ENCODE measurements around the gene CFAP100.

Gene CFAP100

DNA sequence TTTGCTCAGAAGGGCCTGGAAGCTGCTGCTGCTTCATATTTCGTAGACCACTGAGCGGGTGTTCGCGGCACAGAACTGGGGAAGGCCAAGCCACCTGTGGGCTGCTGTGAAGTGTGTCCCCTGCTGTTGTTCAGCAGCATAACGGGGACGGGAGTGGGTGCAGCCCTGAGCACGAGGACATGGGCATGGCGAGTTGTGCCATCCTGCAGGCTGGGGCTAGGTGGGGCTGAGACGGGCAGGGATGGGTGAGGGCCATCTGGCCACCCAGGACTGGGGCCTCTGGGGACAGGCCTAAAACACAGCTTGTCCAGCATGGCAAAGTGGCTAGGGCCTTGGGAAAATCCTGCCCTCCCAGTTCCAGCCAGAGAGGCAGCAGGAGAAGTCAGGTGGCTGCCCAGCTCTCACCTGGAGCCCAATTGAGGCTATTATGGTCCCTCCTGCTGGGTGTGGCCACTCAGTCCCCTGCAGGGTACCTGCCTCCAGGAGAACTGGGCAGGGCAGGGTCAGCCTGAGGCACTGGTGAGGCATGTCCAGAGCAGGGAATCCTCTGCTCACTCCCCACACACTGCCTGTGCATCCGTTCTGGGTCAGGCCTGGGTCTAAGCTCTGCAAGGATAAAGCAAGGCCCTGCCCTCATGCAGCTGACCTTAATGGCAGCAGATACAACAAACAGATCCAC, 29.5 kb downstream of the CFAP100 start:
- DNase-seq, result no peak

DNA sequence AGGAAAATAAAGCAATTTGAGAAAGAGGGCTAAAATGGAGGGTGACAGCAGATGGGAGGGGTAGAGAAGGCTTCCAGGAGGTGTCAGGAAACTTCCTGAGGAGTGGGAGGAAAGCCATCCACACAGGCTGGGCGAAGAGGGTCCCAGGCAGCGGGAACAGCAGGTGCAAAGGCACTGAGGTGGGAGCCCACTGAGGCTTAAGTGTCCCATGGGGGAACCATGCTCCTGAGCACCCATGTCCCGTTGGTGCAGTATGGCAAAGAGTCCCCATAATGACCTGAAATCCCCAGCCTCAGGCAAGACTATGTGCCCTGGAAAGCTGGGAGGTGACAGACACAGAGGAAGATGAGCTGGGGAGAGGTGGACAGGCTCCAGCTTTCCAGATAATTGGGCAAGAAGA, 30.0 kb downstream of the CFAP100 start:
- no peak for DNase-seq

DNA sequence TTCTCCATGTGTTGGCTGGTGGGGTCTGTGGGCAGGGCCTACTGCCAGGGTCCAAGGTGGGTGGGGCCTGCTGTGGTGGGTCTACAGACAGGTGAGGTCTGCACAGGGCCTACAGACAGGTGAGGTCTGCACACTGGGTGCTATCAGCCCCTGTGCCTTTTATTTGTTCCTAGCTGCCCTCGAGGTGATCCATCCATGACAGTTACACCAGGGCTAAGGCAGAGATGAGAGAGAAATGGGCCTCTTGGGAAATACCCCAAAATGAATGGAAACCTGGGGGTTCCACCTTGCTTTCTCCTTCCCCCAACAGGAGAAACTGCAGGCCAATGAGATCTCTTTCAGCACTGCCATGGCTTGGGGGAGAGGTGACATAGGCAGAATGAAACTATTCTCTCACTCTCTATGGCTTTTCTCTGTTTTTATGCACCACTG, 36.4 kb downstream of the CFAP100 start:
- DNase-seq, result no peak

DNA sequence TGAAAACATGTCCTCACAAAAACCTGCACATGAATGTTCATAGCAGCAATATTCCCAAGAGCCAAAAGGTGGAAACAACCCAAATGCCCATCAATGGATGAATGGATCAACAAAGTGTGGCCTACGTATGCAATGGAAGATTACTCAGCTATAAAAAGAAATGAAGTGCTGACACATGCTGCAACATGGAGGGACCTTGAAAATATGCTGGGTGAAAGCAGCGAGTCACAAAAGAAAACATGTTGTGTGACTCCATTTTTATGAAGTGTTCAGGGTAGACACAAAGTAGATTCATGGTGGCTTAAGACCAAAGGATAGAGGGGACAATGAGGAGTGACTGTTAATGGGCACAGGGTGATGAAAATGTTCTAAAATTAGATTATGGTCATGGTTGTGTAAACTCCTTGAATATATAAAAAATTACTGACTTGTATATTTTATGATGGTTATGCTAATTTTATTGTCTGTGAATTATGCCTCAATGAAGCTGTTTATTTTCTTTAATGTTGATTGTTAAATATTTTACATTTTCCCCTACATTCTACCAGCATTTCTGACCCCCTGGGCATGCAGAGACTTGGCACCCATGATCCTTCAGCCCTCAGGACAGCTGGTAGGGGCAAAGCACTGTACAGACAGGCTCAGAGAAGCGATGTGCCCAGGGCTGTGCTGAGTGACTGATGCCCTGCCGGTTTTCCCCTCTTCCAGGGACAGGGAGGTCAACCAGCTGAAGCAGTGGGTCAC, 37.8 kb downstream of the CFAP100 start:
- no peak for DNase-seq

DNA sequence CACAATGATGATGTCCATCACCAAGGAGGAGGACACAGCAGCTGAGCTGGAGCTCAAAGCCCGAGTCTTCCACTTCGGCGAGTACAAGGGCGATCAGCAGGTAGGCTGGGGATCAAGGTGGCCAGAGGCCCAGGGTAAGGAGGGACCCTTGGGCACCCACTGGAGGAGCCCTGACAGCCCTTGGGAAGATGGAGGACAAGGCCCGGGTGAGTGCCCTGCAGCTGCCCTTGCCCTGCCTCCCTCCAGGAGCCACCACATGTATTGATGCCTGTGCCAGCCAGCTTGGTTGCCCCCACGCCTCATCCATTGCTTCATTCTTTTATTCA, 38.4 kb downstream of the CFAP100 start:
- DNase-seq, result no peak

DNA sequence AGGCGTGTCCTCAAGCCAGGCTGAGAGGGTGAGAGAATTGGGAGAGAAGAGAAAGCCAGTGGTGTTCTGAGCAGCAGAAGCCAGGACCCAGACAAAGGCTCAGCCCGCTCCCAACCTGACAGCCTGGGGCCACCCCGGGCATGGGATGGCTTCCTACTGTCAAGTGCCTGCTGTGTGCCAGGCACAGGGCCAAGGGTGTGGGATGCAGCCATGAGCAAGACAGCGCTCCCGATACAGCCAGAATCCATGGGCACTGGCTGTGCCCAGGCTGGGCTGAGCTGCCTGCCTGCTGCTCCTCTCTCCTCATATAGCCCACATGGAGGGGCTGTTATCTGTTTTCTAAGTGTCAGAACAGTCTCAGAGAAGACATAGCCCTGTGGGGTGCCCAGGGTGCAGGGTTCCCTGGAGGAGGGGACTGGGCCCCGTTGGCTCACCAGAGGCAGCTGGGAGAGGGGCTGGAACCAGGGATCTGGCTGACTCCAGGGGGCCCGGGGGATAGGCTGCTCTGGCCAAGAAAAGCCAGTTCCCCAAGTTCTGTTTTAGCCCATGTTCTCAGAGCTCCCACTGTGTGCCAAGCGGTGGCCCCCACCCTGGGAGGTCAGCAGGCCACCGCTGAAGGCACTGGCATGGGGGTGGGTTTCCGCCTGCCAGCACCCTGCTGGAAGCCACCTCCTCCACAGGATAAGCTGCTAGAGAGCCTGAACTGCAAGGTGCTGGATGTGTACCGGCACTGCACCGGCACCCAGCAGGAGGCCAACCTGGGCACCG, 39.0 kb downstream of the CFAP100 start:
- DNase-seq, result no peak

DNA sequence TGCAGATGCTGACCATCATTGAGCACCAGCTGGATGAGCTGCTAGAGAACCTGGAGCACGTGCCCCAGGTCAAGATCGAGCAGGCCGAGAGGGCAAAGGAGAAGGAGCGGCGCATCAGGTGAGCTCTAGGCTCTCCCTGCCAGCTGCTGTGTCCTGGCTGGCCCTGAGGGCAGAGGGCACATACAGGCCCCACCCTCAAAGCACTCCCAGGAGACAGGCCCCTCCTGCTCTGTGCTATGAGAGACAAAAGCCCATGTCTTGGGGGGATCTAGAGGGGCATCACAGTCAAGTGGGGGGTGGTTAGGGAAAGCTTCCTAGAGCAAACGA, 39.5 kb downstream of the CFAP100 start:
- DNase-seq, result no peak

DNA sequence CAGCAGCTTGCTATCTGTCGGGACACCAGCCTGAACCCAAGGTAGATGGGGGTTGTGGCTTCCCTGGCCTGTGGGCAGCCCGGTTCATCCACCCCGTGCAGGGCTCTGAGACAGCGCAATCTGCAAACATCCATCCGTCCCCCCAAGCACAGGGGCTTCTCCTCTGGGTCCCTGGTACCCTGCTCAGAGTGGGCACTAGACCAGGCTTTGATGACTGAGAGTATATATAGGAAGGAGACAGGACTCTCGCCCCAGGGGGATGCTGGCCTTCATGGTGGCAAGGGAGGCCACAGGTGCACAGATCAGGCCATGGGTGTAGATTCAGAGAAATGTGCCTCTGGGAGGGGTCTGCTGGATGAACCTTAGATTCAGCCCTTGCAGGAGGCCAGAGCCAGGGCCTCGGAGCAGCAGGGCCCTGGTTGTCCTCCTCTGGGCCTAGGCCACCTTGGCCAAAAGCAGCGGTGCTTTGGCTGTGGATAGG, 40.3 kb downstream of the CFAP100 start:
- no peak for DNase-seq

DNA sequence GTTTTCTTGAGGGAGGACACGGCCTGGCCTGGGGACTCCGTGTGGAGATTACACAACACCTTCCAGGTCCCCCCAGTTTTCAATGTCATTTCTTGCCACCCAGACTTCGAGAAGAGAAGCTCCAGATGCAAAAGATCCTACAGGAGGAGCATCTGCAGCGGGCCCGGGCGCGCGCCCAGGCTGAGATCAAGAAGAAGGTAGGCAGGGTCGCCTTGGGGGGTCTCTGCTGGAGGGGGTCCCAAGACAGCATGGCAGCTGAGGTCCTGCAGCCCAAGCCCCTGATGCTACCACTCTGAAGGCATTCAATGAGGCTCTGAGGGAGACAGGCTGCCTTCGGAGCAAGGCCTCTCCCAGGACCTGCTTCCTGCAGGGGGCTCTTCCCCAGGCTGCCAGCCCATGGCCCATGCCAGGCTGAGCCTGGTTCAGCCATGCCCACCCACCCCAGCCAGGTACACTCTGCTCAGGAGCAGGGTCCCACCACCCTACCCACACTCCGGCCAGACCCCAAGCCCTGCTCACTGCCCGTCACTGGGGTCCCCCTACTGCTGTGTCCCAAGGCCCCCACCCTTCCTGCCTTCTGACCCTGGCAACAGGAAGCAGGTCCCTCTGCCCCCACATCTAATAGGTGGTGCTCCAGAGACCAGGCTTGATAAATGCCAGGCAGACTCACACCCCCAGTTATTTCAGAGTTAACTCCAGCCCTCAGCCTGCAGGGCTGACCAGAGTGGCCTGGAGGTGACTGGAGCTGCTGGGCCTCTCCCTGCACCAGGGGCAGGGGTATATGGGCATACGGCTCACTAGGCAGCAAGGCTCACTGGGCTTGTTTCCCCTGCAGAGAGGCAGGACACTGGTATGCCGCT, 41.0 kb downstream of the CFAP100 start:
- DNase-seq, result no peak

DNA sequence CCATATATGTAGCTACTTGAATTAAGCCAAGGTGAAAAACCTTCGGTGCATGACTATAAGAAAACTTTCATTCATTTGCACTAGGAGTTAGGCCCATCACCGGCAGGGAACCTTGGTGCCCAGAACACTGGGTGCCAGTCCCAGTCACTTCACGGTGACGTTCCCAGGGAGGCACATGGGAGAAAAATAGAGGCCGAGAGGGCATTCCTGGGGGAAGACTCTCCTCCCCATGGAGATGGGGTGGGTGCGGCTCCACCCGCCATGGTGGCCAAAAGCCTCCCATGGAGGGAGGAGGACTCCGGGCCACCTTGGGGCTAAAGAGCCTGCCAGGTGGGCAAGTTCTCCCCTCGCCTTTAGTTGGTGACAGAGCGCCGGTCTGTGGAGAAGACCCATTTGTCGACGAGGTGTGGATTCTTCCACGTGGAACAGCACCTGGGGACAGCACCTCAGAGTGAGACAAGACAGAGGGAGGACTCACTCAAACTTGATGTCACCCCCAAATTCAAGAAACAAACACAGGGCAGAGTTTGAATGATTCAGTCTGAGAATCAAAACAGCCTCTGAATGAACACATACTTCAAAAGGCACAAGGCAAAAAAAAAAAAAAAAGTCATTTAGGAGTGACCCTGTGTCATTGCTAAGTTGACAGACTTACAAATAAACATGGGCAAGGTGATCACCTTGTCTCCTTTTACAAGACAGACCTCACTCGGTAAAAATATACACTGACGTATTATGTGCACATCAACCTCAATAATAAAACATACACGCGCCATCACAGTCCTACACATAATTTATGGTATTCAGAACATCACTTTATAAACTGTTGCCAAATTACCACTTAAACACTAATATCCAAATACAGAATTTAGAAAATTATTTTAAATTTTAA, 42.4 kb downstream of the CFAP100 start:
- DNase-seq, result no peak

DNA sequence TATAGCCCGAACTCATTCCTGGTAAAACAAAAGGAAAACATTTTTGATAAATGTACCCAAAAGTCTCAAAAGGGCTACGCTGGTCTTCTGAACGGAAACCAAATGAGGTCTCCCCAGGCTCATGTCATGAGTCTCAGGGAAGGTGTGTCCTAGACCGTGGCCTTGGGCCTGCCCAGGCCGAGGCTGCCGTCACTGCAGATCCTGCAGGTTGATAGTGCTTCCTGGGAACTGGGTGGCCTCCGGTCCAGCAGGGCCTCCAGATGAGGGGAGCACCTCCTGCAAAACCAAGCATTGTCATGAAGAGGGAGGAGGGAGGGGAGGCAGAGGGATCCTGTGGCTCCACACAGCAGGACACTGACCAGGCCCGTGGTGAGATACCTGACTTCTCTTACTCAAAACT, 43.5 kb downstream of the CFAP100 start:
- DNase-seq, result no peak

DNA sequence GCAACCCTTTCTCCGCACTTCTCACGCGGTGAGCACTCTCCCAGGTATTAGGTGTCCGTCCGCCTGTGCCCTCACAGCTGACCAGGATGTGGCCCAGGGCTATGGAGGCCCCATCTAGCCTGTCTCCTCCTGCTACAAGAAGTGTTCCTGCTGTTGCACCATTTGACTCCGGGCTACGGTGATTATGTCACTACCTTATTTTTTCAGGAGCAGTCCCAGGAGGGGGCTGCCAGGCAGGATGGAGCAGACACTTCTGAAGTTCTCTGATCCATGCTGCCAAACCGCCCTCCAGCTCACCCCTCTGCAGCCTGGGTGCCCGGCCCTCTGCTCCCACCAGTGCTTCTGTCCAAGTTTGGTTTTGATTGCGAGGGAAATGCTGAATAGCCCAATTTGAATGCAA, 44.0 kb downstream of the CFAP100 start:
- DNase-seq, result no peak

DNA sequence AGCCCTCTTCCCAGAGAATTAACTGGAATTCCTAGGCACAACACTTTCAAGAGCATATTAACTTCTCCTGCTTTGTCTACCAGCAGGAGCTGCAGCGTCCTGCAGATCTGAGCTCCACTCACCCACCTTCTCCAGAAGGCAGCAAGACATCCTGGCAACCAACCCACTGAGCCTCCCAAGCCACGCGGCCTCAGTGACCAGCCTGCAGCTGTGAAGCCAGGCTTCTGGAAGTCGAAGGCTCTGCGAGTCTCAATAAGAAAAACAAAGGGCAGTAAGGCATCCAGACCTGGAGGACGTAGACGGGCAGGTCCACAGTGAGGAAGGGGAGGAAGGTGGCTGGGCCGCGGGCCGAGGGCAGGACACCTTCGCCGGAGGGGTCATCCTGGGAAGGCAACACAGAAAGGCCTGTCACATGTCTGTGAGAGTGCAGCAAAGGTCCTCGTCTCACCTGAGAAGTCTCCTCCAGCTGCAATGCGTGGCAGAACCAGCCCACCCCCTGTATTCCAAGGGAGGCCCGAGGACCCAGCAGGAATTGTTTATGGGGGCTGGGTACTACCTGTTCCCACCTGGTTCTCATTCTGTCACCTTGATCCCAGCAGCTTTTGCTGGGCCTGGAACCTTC, 44.7 kb downstream of the CFAP100 start:
- DNase-seq, result no peak

DNA sequence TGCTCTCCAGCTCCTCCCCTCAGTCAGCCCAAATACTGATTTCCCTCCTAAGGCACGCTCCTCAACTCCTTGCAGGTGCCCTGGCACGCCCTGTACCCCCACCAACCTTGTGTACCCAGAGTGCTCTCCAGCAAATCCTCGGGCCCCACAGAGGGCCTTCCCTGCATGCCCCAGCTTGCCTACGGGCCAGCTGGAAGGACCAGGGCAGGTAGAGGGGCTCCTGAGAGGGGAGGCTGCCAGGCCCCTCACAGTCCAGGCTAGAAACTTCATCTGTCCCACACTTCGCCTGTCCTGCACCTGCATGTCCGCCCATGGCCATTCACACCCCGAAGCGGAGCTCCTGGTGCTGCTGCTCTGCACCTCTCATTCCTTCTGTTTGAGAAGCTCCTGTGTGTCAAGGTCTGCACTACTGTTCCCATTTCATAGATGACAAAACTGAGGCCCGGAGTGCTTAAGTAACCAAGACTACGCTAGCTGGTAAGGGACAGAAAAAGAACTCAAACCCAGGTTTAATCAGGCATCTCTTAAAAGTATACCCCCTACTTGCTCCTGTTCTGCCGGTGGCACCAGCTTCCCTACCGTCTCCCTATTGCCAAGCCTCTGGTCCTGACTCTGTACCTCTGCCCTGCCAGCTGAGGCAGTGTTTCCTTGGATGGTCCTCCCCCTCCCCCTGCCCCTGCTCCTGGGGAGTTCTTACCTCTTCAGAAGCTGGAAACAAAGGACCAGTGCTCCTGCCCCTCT, 45.4 kb downstream of the CFAP100 start:
- DNase-seq, result no peak

DNA sequence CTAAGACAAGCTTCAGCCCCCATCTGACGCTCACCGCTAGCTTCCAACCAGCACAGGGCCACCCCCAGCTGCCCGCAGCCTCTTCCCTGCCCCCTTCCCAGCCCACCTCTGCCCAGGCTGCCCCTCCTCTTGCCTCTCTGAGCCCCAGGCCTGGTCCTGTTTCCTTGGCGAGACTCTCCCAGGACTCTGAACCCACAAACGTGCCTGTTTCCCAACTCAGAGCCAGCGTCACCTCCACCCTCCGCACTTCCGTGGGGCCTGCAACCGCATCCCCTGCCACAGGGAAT, 45.9 kb downstream of the CFAP100 start:
- DNase-seq, result no peak

DNA sequence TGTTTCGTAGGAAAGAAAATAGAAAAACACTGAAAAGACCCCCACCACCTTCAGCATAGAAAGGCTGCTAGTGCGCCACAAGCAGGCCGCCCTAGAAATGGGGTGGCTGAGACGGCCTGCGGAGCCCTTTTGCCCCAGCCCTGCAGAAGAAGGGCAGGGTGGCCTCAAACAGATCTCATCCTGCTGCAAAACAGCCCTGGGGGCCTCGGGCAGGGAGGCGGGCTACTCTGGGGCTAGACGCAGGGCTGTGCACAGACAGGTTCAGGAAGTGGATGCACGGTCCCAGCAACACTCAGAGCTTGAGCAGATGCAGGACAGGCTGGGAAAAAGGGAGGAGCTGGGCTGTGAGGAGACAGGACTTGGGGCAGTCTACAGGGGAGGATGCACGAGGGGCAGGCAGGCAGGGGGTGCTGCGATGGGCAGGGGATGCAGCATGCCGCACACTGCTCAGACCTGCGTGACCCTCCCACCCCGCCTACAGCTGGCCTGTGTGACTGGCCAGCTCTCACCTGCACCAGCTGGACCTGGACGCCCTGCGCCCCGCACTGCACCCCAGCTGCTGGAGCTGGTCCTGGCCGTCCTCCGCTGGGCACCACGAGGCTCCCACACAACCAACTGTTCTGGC, 46.7 kb downstream of the CFAP100 start:
- DNase-seq, result no peak

DNA sequence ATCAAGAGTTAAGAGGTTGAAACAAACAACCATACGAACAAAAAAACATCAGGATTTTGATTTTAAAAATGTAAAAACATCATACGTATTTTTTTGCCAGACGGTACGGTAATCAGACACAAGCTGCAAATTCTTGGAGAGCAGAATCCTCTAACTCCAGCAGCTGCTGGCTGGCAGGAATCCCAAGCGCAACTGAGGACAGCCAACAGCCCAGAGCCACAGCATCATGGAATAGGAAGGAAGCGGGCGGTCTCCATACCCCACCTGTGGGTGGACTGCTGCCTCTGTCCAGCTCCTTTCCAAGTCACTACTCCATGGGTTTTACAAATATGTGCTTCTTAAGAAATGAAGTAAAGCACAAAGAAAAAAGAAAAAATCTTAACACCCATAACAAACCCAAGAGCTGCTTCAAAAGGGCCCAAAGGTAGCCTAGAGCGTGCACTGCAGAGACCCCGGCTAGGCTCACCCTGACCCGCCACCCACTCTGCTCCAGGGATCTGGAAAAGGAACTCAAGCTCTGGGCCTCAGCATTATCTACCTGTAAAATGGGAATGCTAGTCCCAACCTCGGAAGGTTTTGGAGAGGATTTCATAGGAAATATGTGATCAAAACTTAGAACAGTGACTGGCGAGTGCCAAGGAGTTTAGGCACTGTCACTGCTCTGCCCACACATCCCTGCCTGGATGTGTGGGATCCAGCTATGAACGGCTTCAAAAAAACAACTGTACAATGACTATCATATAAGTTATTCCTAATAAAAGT, 47.6 kb downstream of the CFAP100 start:
- no peak for DNase-seq

DNA sequence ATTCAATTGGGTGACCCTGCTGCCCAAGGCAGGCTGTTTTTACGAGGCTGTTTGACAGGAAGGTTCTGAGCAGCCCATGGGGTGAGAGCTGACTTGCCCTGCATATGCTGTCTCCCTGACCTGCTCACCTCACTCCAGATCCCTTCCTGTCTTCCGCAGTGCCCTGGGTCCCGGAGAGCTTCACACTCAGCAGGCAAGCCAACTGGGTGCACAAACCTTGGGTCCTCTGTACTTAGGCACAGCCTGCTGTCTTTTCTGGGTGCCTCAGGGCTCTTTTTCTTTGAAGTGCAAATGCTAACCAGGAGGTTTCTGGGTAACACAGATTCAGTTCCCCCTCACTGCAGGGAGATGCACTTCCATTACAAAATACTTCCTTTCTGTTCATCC, 48.1 kb downstream of the CFAP100 start:
- DNase-seq, result no peak

DNA sequence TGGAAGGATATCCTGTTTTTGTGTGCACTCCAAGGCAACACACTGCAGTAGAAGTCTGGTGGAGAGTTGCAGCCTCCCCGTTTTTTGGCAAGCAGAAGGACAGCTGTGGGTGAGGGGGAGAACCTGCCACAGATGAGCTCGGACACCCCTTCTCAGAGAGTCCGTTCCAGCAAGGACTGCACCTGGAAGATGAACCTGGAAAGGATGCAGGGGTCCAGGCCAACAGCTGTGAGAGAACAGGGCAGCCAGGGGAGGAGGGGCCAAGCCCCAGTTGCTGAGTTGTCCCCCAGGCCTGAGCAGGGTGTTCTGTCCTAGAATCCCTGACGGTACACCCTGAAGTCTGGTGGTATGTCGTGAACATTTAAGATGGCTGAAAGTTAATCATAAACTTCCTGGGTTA, 50.8 kb downstream of the CFAP100 start:
- no peak for DNase-seq

DNA sequence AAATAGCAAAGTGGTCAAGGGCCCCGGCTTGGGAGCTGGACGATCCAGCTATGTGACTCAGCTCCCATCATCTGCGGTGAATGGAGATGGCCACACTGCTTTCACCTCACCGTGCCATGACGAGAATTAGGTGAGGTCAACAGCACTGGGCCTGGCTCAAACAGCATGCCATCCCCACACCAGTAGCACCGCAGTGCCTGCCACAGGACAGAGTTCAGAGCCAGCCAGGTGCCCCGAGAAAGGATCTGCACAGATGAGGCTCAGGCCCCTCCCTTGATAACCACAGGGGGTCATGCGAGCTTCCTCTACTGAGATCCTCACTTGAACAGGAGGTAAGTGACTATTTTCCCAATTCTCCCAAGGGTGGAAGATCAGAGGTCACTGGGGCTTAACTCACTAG, 51.6 kb downstream of the CFAP100 start:
- DNase-seq, result no peak

Data from activated CD4-positive, alpha-beta T cell treated with anti-CD3 and anti-CD28 coated beads, Interleukin-2, amount 50 U/mL, for 4 hours (primary cell).